OCI-LY3 (cell line): ENCODE measurements around the gene STRA6.

ENCODE experiments used
- H2AFZ ChIP-seq: fragments of 200-600, 300-600 bp; shearing (Covaris generic); 2 replicates; pipeline ENCODE4 v1.6.0; 2014; ENCODE audit warnings: antibody characterized with exemption, low read depth, low read length
- H3K27ac ChIP-seq: fragments of 200-600, 300-600 bp; sonication (generic); 2 replicates; pipeline ENCODE4 v1.5.1; 2014; ENCODE audit warnings: mild to moderate bottlenecking, low read length, moderate library complexity, mixed read lengths
- H3K27me3 ChIP-seq: fragments of 200-600, 300-600 bp; sonication (generic); 2 replicates; pipeline ENCODE4 v1.6.1; 2014; ENCODE audit warnings: low read depth, low read length, mixed read lengths
- H3K36me3 ChIP-seq: fragments of 200-600, 300-600 bp; sonication (generic); replicated peaks from 2 replicates; pipeline ENCODE3; 2014; ENCODE audit warnings: low read depth, low read length, mixed read lengths
- H3K4me1 ChIP-seq: fragments of 300-600, 200-600 bp; sonication (generic); 2 replicates; pipeline ENCODE4 v1.6.1; 2014; ENCODE audit warnings: low read length, mixed read lengths
- H3K4me2 ChIP-seq: fragments of 200-600, 300-600 bp; sonication (generic); 2 replicates; pipeline ENCODE4 v1.6.1; 2014; ENCODE audit warnings: low read length, mixed read lengths
- H3K4me3 ChIP-seq: fragments of 300-600, 200-600 bp; sonication (generic); 2 replicates; pipeline ENCODE4 v1.5.1; 2014; ENCODE audit warnings: antibody characterized with exemption, mild to moderate bottlenecking, low read length, moderate library complexity
- H3K79me2 ChIP-seq: fragments of 300-600, 200-600 bp; shearing (Covaris generic); 2 replicates; pipeline ENCODE4 v1.6.1; 2014; ENCODE audit warnings: mild to moderate bottlenecking, low read length, mixed read lengths
- H3K9ac ChIP-seq: fragments of 300-600, 200-600 bp; shearing (Covaris generic); 2 replicates; pipeline ENCODE4 v1.6.0; 2014; ENCODE audit warnings: mild to moderate bottlenecking, low read length, moderate library complexity
- H3K9me3 ChIP-seq: fragments of 200-600, 300-600 bp; shearing (Covaris generic); 2 replicates; pipeline ENCODE4 v1.6.1; 2014; ENCODE audit warnings: low read length, mixed read lengths; ENCODE audit not compliant: insufficient read depth
- H4K20me1 ChIP-seq: fragments of 200-600, 300-600 bp; sonication (generic); 2 replicates; pipeline ENCODE4 v1.6.1; 2016; ENCODE audit warnings: low read length, mixed read lengths; ENCODE audit not compliant: insufficient read depth
- CTCF ChIP-seq: fragments of 200-600, 300-600 bp; sonication (generic); IDR thresholded peaks from 2 replicates; pipeline ENCODE4 v1.5.1; 2014; ENCODE audit warnings: antibody characterized with exemption, low read length, low read depth
- EZH2phosphoT487 ChIP-seq: fragments of 200-600 bp; shearing (Covaris generic); IDR thresholded peaks from 2 replicates; pipeline ENCODE4 v1.6.1; 2018; ENCODE audit warnings: antibody characterized with exemption, mixed run types, low read depth

Gene STRA6

GRCh38 chr15:74176262-74177214 lies 26.0 kb downstream of the STRA6 start:
- Histone ChIP-seq H3K9me3 (no peaks in the 10 kb centered on the region), H4K20me1 (no peaks in the 10 kb centered on the region), H3K79me2 (no peaks in the 10 kb centered on the region), H3K9ac (no peak overlapping the region), H2AFZ (no peak overlapping the region), H3K4me3 (no peak overlapping the region), H3K27me3 (peaks cover 8% of the 10 kb centered on the region), H3K4me1 (peaks cover 16% of the 10 kb centered on the region), H3K36me3 (no peaks in the 10 kb centered on the region), H3K27ac (no peak overlapping the region), H3K4me2 (no peak overlapping the region)
- TF ChIP-seq CTCF (no peak), EZH2phosphoT487 (no peak)

GRCh38 chr15:74175271-74176191 lies 27.1 kb downstream of the STRA6 start:
- Histone ChIP-seq H3K27ac (no peak overlapping the region), H3K36me3 (no peaks in the 10 kb centered on the region), H3K4me2 (no peak overlapping the region), H3K9me3 (no peaks in the 10 kb centered on the region), H3K79me2 (no peaks in the 10 kb centered on the region), H3K27me3 (peaks cover 8% of the 10 kb centered on the region), H3K4me3 (no peak overlapping the region), H3K4me1 (peaks cover 8% of the 10 kb centered on the region), H2AFZ (no peak overlapping the region), H4K20me1 (no peaks in the 10 kb centered on the region), H3K9ac (no peak overlapping the region)
- no peak for TF ChIP-seq EZH2phosphoT487
- no peak for TF ChIP-seq CTCF

- Histone ChIP-seq H3K4me2 (no peak overlapping the region), H3K27me3 (peaks cover 8% of the 10 kb centered on the region), H3K4me1 (peaks cover 2% of the 10 kb centered on the region; the same call in 1 of the 2 replicates), H3K9ac (no peak overlapping the region), H4K20me1 (no peaks in the 10 kb centered on the region), H2AFZ (no peak overlapping the region), H3K36me3 (no peaks in the 10 kb centered on the region), H3K9me3 (no peaks in the 10 kb centered on the region), H3K27ac (no peak overlapping the region), H3K4me3 (no peak overlapping the region), H3K79me2 (no peaks in the 10 kb centered on the region)
- TF ChIP-seq EZH2phosphoT487 (no peak), CTCF (no peak)
Observed at GRCh38 chr15:74174958-74175253, 27.7 kb downstream of the STRA6 start.
